ENCODE data around the gene NOXO1.

The NOXO1 gene

GRCh38 chr16:1971796-1972489, 9.3 kb downstream of the NOXO1 start, which contains the start of gene TBL3:
Gene TBL3 (plus strand): TSS chr16:1972053. CDS start chr16:1972165, 112 bp downstream.
- no peak for TF ChIP-seq CTCF (IDR thresholded peaks at IDR 0.05; ENCODE audit: low read depth, low read length)
- H3K4me3 ChIP-seq (ENCODE audit: low read depth, low read length), result peak within 1 kb of the TSS; percentile 93

- no peak for TF ChIP-seq CTCF (IDR thresholded peaks at IDR 0.05; ENCODE audit: low read depth, low read length)
- no peak overlapping the region for H3K4me3 ChIP-seq (ENCODE audit: low read depth, low read length)
Observed at GRCh38 chr16:1968146-1968953, 12.9 kb downstream of the NOXO1 start.

GRCh38 chr16:1966460-1966859, 14.8 kb downstream of the NOXO1 start, which contains the start of gene RNF151:
Gene RNF151 (plus strand): TSS chr16:1966856. CDS start chr16:1966882, 26 bp downstream.
- no peak for TF ChIP-seq CTCF (IDR thresholded peaks at IDR 0.05; ENCODE audit: low read depth, low read length)

GRCh38 chr16:1965396-1966001, 15.8 kb downstream of the NOXO1 start:
- no peak for TF ChIP-seq CTCF (IDR thresholded peaks at IDR 0.05; ENCODE audit: low read depth, low read length)
- peak overlapping the region; percentile 96 for H3K4me3 ChIP-seq (ENCODE audit: low read depth, low read length)

More at GRCh38 chr16:1966460-1966859, 14.8 kb downstream of the NOXO1 start, which contains the start of gene RNF151:
- H3K4me3 ChIP-seq (ENCODE audit: low read depth, low read length), result peak within 1 kb of the TSS; percentile 96

GRCh38 chr16:1964506-1965395, 16.5 kb downstream of the NOXO1 start, which contains the start of gene RPS2:
Gene RPS2 (minus strand): TSS chr16:1964826. CDS start chr16:1964625, 201 bp downstream.
- no peak for TF ChIP-seq CTCF (IDR thresholded peaks at IDR 0.05; ENCODE audit: low read depth, low read length)
- H3K4me3 ChIP-seq (ENCODE audit: low read depth, low read length), result peak within 1 kb of the TSS; percentile 96

GRCh38 chr16:1963806-1964505, 17.3 kb downstream of the NOXO1 start:
- peak overlapping the region; percentile 96 for H3K4me3 ChIP-seq (ENCODE audit: low read depth, low read length)
- TF ChIP-seq CTCF (IDR thresholded peaks at IDR 0.05; ENCODE audit: low read depth, low read length), result no peak

- peak overlapping the region; percentile 96 for H3K4me3 ChIP-seq (ENCODE audit: low read depth, low read length)
Observed at GRCh38 chr16:1962161-1963153, 18.8 kb downstream of the NOXO1 start.
